Mesenteric fat pad (tissue), 1 donor: ENCODE data around the gene C21orf58. TPM values are rescaled to one million over a fixed set of nuclear protein-coding genes. Genes with fewer than 3 reads are reported as not detected.

Source experiments
- DNase-seq: peaks from one replicate; pipeline ENCODE4 v3.0.0-alpha.2; 2020; ENCODE audit warnings: low spot score
- total RNA-seq: library from RNA; stranded (reverse); fragmentation: NEBNext Ultra II Directional; extraction: Animal tissue kit (Norgen Biotek cat#: 25700); gene quantifications from one replicate; pipeline ENCODE4 v1.2.1, GENCODE V29; 2021
- donor health status: DM: yes; HTN: yes; CAD: no.

Gene C21orf58
- total RNA-seq, 1 donor from 2014 or later = 0.96 TPM

GRCh38 chr21:46297338-46298271 lies 26.1 kb downstream of the C21orf58 start:
- DNase-seq = no peak

- no peak for DNase-seq
Measured at GRCh38 chr21:46295996-46296752, 27.5 kb downstream of the C21orf58 start.

DNA sequence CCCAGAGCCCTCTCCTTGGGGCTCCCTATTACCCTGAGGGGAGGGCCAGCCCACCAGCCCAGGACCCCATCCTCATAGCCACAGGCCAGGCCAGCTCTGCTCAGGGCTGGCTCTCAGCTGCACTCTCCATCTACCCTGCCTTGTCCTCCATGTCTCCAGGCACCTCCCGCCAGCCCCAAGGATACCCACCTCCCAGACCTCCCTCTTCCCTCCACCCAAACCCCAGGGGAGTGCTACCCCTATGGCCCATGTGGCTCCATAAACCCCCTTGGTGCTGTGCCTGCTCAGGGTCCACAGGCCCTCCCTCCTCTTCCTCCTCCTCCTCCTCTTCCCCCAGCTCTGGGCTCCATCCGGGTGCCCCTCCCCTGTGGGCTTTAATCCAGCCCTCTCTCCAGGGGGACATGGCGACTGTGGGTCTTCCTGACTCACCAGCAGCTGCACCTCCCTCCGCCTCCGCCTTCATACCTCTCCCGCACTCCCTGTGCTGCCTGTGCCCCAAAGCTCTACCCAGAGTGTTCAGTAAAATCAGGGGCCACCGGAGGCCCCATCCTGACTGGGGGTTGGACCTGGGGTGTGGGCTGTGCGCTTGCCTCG lies 28.4 kb downstream of the C21orf58 start:
- DNase-seq = no peak

- no peak for DNase-seq
Measured at GRCh38 chr21:46294647-46295176, 29.0 kb downstream of the C21orf58 start.

- no peak for DNase-seq
Measured at GRCh38 chr21:46291561-46291960, 32.1 kb downstream of the C21orf58 start.

GRCh38 chr21:46289655-46290179 lies 34.0 kb downstream of the C21orf58 start:
- DNase-seq = no peak

- no peak for DNase-seq
Measured at GRCh38 chr21:46287541-46287940, 36.1 kb downstream of the C21orf58 start.

GRCh38 chr21:46286648-46287002 lies 37.0 kb downstream of the C21orf58 start:
- DNase-seq = no peak

GRCh38 chr21:46285761-46286647 lies 37.7 kb downstream of the C21orf58 start, which contains the start of gene YBEY:
Gene YBEY, plus strand, starts transcription at chr21:46286342. Its CDS starts 572 bp downstream, at chr21:46286914.
- DNase-seq = peak; percentile 95

- DNase-seq = no peak
Measured at GRCh38 chr21:46285206-46285661, 38.4 kb downstream of the C21orf58 start, which contains the start of gene MCM3AP. Gene MCM3AP, minus strand, starts transcription at chr21:46285611. Its CDS starts 325 bp downstream, at chr21:46285286.

DNA sequence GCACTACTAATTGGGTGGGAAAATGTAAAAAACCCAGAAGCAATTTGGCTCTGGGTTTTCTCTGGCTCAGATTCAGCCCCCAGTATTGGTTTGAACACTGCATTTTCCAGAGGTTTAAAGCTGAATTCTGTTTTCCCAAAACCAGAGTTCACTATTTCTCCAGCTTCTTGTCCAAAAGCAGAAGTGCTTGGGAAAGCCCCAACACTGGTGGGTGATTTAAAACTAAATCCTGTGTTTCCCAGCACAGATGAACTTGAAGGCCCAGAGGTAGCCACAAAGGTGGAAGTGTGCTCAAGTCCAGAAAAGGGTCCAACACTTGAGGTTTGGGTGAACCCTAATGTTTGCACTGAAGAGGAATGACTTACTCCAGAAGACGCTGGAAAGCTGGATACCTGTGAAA lies 38.9 kb downstream of the C21orf58 start:
- no peak for DNase-seq

GRCh38 chr21:46284077-46284644 lies 39.5 kb downstream of the C21orf58 start:
- no peak for DNase-seq

- no peak for DNase-seq
Measured at GRCh38 chr21:46274797-46275390, 48.8 kb downstream of the C21orf58 start.

GRCh38 chr21:46273341-46273740 lies 50.3 kb downstream of the C21orf58 start:
- DNase-seq = no peak

GRCh38 chr21:46269466-46269865 lies 54.2 kb downstream of the C21orf58 start:
- no peak for DNase-seq

DNA sequence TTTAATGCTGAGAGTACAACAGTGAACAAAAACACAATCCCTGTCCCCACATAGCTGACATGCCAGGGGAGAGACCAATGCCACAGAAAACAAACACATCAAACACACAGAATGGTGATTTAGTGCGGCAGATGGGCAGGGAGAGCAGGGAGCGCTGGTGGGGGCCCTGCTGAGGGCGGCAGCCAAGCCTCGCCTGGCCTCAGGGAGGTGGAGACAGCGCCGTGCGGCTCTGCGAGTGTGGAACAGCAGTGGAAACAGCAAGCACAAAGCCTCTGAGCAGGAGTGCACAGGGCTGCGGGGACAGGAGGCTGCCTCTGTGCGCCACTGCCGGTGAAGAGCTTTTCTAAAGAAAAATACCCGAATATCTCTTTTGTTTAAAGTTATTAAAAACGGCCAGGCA lies 55.3 kb downstream of the C21orf58 start:
- no peak for DNase-seq

DNA sequence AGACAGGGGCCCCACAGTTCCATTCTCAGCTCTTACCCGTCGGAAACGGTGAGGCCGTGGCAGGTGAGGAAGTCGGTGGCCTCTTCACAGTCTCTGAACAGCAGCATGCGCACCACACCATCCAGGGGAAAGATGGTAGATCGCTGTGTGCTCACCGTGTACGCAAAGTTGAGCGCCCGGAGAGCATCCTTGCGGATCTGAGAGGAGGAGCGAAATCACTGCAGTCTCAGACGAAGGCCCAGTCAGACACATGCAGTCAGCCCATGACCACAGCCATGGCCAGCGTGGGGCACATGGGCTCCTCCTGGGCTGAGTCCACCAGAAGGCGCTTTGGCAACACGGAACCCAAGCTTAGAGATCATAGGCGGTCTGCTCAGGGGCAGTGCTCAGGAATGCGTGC lies 56.7 kb downstream of the C21orf58 start:
- DNase-seq = no peak

DNA sequence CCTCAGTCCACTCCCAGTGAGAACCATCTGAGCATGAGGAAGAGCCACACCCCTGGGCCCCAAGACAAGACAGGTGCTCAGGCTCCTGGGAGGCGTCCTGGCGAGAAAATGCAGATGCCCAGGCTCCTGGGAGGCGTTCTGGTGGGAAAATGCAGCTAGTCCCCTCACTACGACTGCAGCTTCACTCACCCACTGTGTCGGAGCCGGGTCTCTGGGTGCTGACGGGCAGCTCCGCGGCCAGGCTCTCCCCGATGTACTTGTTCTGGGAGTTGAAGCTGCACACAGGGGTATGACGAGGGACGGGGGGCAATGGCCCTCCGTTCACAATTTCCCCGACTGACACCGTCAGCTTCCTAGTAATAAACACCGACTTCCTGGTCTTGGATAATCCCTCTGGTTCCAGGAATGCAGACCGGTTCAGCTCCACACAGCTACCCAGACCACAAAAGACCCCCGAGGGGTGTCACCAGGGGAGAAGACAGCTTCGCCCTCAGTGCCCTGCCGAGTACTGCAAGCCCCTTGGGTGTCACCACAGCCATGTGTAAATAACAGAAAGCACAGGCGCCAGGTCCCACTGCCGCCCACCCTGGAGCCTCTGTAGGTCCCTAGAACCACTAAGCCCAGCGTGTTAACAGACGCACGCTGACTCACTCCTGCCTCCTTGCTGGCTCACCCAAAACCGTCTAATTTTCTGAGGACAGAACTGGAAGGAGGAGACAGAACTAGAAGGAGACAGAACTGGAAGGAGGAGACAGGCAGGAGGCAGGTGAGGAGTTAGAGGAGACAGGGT lies 57.7 kb downstream of the C21orf58 start:
- DNase-seq = no peak
